Measurements from ENCODE around the gene FHIT.

DNA sequence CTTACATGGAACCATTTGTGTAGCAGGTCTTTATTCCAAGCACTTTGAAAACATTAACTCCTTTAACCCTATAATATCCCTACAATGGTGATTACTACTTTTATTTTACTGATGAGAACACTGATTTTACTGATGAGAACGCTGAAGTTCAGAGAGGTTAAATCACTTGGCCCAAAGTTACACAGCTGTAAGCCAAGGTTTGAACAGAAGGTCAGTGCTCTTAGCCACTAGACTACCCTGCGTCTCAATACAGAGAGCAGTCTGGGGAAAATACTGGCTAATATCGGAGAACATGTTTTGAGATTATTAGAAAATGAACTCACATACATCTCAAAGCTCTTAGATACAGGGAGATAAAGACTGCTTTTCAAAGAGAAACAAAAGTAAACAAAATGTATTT lies 827.2 kb downstream of the FHIT start:
- TF ChIP-seq, protein P1, sequence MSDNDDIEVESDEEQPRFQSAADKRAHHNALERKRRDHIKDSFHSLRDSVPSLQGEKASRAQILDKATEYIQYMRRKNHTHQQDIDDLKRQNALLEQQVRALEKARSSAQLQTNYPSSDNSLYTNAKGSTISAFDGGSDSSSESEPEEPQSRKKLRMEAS (IDR thresholded peaks at IDR 0.05) = no peak
- no peak for TF ChIP-seq CTCF (IDR thresholded peaks at IDR 0.05; ENCODE audit: low read depth, low read length, missing input control)
- no peak for TF ChIP-seq TAF1 (conservative IDR thresholded peaks at IDR 0.05)
- no peak for TF ChIP-seq RAD21 (IDR thresholded peaks at IDR 0.05)
- TF ChIP-seq YY1 (IDR thresholded peaks at IDR 0.05) = no peak
- TF ChIP-seq GABPA (IDR thresholded peaks at IDR 0.05 in 1 of 2, conservative IDR thresholded peaks at IDR 0.05 in 1 of 2) = no peak
- TF ChIP-seq ATF3 (IDR thresholded peaks at IDR 0.05) = no peak
- TF ChIP-seq ZBTB33 (IDR thresholded peaks at IDR 0.05) = no peak
- TF ChIP-seq NR2F2 (IDR thresholded peaks at IDR 0.05) = no peak
- TF ChIP-seq FOXA1 (IDR thresholded peaks at IDR 0.05) = no peak
- no peak for TF ChIP-seq SP1 (IDR thresholded peaks at IDR 0.05)
- TF ChIP-seq RXRA (IDR thresholded peaks at IDR 0.05) = peak; percentile 65 to 72
- no peak for TF ChIP-seq JUND (IDR thresholded peaks at IDR 0.05)

All from liver (tissue), 3 donors.